Stimulated activated CD4-positive, alpha-beta T cell treated with anti-CD3 and anti-CD28 coated beads, Interleukin-1b, Interleukin-23, amount 100 ng/mL, for 24 hours (primary cell): ENCODE results near the gene CXCL5.
"Not testable (repeated sequence)": the region's sequence is repeated elsewhere in the genome, so short reads cannot be mapped to it uniquely, and the experiment has no call there.

Source experiments
- DNase-seq, 4 experiments: peaks; one replicate each; pipeline ENCODE4 v3.0.0-alpha.2; 2020; ENCODE audit warnings: low read depth in 4 of 4, low spot score in 1 of 4

The CXCL5 gene

GRCh38 chr4:74015126-74015780 is 16.8 kb upstream of the CXCL5 start:
- no peak for DNase-seq

- no peak for DNase-seq
Measured at GRCh38 chr4:74014332-74014731, 15.9 kb upstream of the CXCL5 start.

GRCh38 chr4:74013264-74013663 is 14.8 kb upstream of the CXCL5 start:
- DNase-seq: no peak

GRCh38 chr4:74012130-74012529 is 13.7 kb upstream of the CXCL5 start:
- no peak for DNase-seq

GRCh38 chr4:74009307-74009706 is 10.8 kb upstream of the CXCL5 start:
- DNase-seq: no peak

GRCh38 chr4:74006009-74006476 is 7.6 kb upstream of the CXCL5 start:
- DNase-seq: no peak

- DNase-seq: no peak
Measured at GRCh38 chr4:74005528-74005927, 7.1 kb upstream of the CXCL5 start.

- DNase-seq: no peak
Measured at GRCh38 chr4:74004668-74005067, 6.2 kb upstream of the CXCL5 start.

- no peak for DNase-seq
Measured at GRCh38 chr4:74000301-74000700, 1.8 kb upstream of the CXCL5 start.

GRCh38 chr4:73992050-73992449 is 6.4 kb downstream of the CXCL5 start:
- DNase-seq: no peak

- DNase-seq: no peak
Measured at GRCh38 chr4:73991742-73992000, 6.8 kb downstream of the CXCL5 start.

GRCh38 chr4:73990988-73991741 is 7.3 kb downstream of the CXCL5 start:
- DNase-seq: no peak

- no peak for DNase-seq
Measured at GRCh38 chr4:73989928-73990327, 8.5 kb downstream of the CXCL5 start.

GRCh38 chr4:73989031-73989430 is 9.4 kb downstream of the CXCL5 start:
- no peak for DNase-seq

- DNase-seq: no peak
Measured at GRCh38 chr4:73988061-73988460, 10.4 kb downstream of the CXCL5 start, which contains the start of gene PPBP. PPBP (minus strand) TSS chr4:73988190; CDS start chr4:73988103, 87 bp downstream.

GRCh38 chr4:73985528-73985852 is 13.0 kb downstream of the CXCL5 start:
- DNase-seq: no peak

GRCh38 chr4:73984736-73985527 is 13.5 kb downstream of the CXCL5 start:
- DNase-seq: no peak

- not testable (repeated sequence) for DNase-seq
Measured at GRCh38 chr4:73981175-73981574, 17.3 kb downstream of the CXCL5 start.

GRCh38 chr4:73979407-73979957 is 19.0 kb downstream of the CXCL5 start:
- no peak for DNase-seq

GRCh38 chr4:73978886-73979285 is 19.6 kb downstream of the CXCL5 start:
- DNase-seq: no peak

- no peak for DNase-seq
Measured at GRCh38 chr4:73976716-73977115, 21.8 kb downstream of the CXCL5 start.

- no peak for DNase-seq
Measured at GRCh38 chr4:73976217-73976616, 22.3 kb downstream of the CXCL5 start.
